HTERT RPE-1 (cell line): ENCODE results near the gene DDX31.

Source experiments
- in situ Hi-C: fragments of 300-500 bp; cut with MboI; formaldehyde crosslinking; loops from 4 replicates; pipeline ENCODE4 v1.14.3; 2020; ENCODE audit warnings: low sequenced_read_pairs

DDX31 gene

DNA sequence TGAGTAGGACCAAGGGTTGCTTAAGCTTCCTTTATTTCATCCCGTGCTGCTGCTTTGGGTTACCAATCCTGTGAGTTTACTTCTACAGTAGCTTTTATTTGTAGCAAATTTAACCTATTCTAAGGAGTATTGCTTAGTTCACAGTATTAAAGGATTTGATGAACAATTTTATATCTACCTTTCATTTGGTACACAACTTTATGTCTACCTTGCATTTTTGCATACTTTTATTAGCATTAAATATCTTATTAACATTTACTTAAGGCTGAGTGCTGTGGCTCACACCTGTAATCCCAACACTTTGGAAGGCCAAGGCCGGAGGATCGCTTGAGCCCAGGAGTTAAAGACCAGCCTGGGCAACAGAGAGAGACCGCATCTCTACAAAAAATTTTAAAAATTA, 4.7 kb upstream of the DDX31 start:
- in situ Hi-C loops: no loop called here

DNA sequence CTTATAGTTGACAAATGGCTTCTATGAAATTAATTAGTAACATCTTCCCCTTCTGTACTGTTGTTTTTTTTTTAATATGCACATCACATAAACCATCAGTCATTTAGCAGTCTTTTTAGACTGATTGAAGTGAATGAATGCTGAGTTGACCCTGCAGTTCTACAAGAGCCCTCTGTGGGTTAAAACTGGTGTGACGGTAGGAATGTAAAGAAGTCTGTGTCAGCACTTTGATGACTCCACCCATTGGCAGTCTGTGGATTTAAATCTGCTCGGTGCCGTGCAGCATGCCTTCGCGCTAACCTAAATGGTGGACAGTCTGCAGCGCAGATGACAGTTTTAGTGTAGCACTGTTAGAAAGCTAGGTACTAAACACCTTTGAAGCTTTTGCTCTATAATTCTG, 3.6 kb upstream of the DDX31 start:
- in situ Hi-C loops: no loop called here

DNA sequence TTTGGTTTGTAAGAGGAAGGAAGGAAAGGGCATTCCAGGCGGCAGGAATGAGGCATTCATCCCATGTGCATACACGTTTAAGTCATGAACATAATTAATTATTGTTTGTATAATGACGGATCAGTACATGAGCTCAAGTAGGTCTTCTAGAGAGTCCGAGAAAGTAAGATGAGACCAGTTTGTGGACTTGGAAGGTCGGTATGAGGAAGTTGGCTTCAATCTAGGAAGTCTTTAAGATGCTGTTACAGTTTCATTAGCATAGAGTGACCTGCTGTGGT, 2.6 kb upstream of the DDX31 start:
- in situ Hi-C loops: no loop called here

DNA sequence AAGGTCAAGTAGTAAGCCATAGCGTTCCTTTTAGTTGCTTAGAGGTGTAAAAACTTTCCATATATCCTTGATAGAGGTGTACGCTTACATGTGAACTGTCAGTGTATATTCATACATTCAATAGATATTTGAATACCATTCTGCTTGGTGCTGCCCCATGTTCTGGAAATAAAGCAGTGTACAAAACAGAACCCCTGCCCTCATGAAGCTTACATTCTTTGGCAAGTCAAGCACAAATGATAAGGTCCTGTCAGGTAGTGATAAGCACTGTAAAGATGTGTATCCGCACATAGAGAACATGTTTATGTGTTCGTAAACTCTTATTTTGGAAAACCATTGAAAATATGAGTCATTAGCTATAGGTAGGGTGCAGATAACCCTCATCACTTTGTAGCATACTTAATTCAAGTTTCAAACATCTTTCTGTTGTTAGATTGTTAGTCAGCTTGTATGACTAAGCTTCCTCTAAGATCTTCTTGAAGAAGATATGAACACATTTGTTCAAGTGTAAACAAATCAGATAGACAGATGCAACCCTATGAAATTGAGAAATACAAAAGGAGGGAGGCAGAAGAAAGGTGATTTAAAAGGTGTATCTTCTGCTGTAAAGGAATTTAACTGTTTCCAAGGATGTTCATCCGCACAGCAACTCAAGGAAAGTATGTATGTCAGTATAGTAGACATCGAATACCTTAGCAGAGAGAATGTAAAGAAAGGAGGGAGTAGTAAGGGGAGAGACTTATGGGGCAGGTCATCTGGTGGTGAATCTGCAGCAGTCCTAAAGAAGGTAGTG, 2.0 kb upstream of the DDX31 start:
- in situ Hi-C loops: no loop called here

DNA sequence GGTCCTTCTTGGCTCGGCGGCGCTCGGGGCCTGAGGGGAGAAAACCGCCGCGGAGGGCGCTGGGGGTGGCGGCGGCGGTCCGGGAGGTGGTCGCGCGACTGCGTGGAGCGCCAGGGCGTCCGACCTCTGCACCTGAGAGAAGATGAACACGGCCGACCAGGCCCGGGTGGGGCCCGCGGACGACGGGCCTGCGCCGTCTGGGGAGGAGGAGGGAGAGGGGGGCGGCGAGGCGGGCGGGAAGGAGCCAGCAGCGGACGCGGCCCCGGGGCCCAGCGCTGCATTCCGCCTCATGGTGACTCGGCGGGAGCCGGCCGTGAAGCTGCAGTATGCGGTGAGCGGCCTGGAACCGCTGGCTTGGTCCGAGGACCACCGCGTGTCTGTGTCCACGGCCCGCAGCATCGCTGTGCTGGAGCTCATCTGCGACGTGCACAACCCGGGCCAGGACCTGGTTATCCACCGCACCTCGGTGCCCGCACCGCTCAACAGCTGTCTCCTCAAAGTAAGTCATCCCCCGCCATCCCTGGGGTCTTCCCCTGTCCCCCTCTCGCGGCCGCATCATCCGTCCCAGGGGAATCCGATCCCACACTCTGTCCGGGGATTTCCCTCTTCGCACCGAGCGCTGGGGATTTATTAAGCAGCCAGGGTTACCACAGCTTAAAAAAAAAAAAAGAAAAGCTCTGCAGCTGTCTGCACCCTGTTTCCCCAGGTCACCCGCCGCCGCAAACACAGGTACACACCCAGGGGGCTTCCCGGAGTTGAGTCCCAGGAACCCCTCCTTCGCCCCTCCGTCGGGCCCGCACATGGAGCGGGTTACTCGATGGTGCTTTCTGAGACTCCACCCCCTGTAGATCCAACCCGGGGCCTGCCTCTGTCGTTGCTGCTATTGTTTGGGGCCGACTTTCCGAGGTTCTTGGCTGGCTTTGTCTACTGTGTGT, 941 bp upstream of the DDX31 start, which contains the start of gene GTF3C4:
TSS of gene GTF3C4 (plus strand) at position 8 of the 935 bp plus-strand sequence. CDS start at position 143, 135 bp downstream.
- in situ Hi-C loops: no loop called here

DNA sequence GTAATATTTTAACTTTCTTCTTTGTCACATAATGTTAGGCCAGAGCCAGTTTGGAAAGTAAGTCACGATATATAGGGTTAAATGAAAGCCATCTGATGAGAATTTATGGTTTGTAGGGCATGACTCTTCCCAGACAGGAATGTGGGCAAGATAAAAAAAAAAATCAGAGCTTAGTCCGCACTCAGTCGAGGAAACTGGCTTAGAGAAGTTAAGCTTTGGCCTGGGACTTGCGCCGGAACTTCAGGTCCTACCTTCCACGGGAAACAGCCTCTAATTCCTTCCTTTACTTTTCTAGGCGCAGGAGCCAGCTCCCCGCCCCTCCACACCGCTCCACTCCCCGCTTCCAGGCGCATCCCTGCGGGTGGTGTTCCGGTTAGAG, 475 bp downstream of the DDX31 start:
- in situ Hi-C loops: no loop called here

DNA sequence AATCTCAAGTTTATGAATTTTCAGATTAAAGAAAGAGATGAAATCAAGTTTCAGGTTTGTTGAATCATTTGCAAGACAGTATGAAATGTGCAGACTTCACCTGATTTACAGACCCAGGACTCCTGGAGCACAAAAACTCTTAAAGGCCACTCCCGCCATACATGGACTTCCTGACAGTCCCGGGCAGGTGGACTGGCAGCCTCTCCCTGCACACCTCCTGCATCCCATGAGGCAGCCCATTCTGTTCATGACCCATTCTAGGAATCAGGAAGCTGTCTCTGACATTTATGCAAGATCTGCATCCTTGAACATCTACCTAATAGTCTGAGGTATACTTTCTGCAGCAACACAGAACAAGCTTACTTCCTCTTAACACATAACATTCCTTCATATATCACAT, 5.9 kb downstream of the DDX31 start:
- in situ Hi-C loops: no loop called here

DNA sequence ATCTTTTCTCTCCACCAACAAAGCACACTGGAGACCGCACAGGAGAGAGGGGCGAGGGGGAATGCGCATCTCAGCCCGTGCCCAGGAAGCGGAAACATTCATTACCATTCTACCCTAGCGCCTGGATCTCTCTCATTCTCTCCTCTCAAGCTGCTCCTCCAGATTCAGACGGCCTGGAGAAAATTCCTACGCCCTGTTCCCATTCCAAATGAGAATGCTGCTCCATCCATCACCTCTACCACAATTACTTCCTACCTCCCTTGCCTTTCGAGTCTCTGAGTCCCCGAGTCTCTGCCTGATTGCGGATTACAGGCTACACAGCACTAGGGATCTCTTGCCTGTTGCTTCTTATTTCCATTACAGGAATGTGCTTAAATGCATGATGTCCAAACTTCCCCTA, 6.7 kb downstream of the DDX31 start:
- in situ Hi-C loops: no loop called here

DNA sequence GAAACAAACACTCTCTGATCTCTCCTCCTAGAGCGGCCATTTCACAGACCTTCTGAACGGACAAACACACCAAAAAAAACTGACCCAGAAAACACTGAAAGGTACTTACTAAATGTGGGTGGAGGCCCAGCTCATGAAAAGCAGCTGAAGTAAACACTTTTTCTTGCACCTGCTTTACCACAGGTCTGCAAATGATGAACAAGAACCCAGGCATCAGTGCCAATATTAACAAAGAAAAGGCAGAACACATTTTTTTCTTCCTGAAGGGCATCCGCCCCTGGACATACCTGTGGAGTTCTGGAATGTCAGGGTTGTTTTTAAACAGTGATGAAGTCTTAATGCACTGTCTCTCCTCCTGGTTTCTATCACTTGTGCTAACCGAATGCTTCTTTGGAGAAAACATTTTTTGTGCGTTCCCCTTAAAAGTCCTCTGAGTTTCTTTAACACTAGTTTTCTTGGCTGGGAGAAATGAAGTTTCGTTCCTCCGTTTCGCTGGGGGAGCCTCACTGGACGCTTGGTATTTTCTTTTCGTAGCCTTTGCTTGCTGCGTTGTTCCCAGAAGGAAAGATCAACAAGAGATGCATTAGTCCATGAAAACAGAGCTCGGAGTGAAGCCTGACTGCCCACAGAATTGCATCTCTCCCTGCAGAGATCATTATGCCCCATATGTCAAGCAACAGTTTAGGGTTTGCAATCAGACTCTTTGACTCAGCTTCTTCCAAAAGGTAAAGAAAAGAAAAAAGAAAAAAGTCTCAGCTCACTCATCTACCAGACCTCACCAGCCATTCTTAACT, 7.4 kb downstream of the DDX31 start:
- in situ Hi-C loops: no loop called here

DNA sequence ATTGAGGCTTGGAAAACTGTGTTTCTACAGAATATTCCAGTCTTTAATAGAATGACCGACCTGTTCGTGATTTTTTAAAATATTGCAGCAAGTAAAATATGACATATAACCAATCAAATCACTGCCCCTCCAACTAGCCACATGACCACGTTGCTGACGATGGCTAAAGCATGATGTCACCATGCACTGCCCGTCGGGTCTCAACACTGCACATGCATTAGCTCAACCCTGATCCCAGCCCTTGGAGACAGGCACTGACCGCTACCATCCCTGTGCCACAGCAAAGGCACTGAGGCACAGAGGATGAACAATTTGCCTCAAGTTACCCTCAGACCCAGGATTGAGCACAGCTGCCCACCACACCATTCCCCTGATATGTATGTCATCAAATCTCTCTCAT, 13.5 kb downstream of the DDX31 start:
- in situ Hi-C loops: no loop called here

DNA sequence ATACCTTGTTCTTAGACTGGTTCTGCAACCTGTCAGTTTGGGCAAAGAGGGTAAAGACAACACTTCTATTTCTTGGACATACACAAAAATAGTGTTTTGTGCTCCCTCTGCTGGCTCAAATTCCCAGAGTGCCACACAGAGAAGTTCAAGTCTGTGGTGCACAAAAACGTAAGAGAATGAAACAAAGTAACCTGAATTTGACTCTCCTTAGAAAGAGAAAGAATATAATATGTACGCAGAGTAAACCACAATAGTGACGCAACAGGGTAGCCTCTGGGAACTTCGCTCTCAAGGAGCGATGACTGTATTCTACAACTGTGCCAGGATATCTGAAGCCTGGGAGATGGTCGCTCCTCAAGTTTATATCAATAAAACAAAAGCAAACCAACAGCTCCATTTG, 18.5 kb downstream of the DDX31 start:
- in situ Hi-C loops: no loop called here

DNA sequence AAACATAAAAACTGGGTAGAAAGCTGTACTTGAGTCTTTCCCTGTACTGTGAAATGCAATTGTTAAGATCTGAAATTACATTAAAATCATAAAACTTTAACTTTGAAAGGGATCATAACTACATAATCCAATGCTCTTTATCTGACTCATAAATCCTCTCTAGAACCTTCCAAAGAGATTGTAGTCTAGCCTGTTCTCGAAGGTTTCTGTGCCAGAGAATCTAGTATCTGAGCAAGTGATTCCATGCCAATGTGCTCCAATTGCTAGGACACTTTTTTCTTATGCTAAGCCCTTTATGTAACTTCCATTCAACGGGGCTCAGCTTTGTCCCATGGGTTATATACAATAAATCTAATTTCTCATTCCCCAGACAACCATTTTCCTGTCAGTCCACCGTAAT, 21.1 kb downstream of the DDX31 start:
- in situ Hi-C loops: no loop called here

DNA sequence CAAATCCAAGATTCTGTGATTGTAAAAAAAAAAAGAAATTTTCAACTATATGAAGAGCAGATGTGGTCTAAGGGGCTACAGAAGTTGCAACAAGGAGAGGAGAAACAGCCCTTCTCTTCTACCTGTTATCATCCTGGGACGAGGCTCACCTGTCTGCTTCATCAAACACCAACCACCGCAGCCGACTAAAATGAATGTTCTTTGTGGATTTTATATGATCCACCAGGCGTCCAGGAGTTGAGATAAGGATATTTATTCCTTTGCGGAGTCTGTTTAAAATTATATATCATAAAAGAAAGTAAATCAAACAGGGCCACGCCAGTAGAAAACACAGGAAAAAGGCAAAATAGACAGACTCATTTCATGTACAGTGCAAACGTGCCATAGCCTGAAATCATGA, 21.5 kb downstream of the DDX31 start:
- in situ Hi-C loops: no loop called here

DNA sequence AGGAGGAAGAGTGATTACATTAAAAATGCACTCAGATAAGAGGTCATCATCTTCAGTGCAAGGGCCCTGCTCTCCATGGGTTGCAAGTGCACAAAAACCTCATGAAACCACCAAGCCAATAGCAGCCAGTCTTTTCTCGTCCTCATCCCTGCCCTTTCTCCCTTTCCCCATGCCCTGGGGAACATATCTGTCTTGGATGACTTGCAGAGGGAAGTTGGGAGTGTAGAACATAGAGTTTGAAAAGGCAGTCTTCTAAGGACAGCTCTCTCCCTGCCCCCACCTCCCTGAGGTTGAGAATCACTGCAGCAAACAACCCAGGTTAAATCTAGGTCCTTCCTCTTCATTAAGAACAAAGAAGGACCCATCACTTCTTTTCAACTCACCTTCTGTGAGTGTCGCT, 22.0 kb downstream of the DDX31 start:
- in situ Hi-C loops: no loop called here

DNA sequence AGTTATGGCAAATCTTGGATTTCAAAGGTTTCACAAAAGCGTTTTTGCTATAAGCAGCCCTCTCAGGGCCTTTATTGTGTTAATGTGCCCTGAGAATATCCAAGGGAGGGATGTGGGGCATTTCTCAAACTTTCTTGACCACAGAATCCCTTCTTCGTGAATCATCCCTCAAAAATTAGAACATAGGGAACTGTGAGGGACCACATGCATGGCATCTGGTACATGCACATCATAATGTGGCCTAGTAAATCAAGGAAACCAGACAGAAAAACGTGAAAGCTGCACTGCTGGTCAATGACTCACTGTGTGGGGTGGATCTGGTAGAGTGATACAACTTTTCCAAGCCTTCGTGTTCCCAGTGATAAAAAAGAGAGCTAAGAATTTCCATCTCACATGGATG, 22.4 kb downstream of the DDX31 start:
- in situ Hi-C loops: no loop called here

DNA sequence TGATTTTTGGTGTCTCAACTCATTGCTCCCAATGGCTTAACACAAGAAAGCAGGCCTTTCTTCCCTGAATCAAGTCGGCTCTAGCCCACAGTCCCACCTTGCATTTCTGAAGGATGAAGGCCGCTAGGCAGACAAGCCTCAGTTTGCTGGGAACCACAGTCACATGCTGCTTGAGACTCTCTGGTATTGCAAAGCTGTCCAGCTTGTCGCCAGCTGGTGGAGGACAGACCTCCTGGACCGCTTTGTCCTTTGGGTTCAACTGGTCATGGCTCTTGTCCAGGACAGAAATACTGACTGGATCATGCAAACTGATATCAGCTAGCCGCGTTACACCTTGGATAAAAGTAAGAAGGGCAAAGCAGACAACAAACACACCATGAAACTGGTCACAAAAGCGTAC, 23.1 kb downstream of the DDX31 start:
- in situ Hi-C loops: no loop called here

DNA sequence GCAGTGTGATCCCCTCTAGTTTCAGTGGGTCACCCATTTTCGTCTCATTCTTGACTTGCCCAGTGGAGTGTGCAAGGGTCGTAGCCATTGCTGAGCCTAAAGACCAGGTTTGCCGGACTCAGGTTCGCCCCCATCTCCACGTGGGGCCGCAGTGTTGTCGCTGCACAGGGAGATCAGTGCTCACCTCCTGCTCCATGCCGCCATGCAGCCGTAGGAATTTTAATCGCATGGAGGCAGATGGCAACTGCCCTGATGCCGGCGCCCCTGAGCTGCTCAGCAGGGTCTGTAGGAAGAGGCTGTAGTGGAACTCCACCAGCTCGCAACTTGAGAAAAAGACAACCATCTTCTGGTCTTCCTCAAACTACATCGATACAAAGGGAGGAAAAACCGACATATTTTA, 24.1 kb downstream of the DDX31 start:
- in situ Hi-C loops: no loop called here

DNA sequence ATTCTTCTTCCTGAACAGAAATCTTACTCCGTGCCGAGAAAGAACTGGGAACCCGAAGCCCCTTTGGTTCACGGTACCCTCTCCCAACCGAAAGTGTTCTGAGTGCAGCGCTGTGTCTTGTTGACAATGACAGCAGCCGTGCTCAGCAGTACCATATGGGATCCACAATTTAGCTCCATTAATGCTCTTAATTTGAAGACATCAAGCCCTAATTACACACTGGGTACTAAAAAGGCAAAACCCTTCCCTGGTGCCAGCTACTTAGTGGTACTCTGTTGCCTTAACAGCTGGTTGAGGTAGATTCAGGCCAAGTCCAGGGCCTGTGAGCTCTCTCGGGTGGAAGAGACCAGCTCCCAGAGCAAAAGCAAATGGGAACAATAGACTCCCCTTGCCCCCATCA, 24.5 kb downstream of the DDX31 start:
- in situ Hi-C loops: no loop called here

DNA sequence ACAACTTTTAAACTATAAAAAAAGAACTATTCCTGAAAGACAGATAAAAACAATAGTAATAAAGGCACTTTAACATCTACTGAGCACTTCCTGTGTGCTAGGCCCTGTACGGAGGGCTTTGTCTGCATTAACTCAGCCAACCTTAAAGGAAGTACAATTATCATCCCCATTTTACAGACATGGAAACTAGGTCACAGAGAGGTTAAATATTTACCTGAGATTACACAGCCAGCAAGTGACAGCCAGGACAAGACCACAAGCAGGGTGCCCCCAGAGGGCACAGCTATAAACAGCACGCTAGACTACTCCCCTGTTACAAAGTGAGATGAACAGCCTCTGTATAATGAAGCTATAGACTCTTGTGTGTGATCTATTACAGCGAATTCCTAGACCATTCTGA, 25.5 kb downstream of the DDX31 start:
- in situ Hi-C loops: no loop called here

DNA sequence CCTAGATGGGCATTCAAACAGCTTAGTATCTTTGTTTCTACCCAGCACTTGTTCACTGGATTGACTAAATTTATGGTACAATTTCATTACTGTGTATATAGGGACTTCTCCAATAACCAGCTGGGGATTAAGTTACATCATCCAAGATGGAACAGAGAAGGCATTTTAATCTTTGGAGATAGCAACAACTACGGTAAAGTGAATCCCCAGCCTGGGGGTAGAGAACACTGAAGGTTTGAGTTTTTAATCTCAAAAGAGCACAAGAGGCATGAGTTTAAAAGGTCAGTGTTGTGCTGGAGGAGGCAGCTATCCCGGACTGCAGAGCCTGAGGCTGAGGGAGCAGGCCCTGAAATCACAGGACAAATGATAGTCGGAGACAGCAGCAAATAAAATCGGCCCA, 28.6 kb downstream of the DDX31 start:
- in situ Hi-C loops: no loop called here

DNA sequence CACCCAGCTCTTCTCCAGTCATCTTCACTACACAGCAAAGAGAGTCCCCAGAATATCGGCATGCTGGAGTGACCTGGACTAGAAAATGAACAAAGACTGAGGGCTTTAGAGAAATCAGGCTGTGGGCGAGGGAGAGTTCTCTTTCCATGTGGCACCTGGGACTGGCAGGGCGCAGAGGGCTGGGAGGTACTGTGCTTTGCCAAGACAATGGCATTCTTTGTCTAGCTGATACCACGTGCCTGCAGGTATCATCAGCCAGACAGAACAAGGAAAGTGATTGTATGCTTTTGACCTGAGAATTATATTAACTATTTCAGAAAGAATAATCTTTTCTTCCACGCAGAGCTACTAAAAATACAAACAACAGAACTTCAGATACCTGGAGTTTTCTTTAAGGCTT, 30.5 kb downstream of the DDX31 start:
- in situ Hi-C loops: no loop called here

DNA sequence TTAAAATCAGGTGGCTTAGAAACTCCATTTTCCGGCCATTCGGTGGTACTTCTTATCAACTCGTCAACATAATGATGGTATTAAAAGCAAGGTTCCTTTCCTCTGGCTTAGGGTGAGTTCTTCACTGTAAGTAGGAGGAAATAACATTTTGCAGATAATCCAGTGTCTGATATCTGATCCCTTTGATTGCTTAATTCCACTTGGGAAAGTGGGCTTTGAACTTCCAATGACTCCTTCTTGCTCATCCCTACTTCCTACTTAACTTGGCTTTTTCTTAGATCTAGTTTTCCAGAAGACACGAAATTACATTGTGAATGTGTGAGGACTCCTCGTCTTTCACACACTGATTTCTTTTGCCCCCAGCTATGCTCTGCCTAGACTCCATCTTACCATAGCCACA, 31.5 kb downstream of the DDX31 start:
- in situ Hi-C loops: no loop called here
